GM12892 (cell line): ENCODE measurements around the gene CAMK2D.

Experiments used
- POLR2A ChIP-seq: IDR thresholded peaks from 2 replicates; pipeline ENCODE4 v1.6.1; 2011; ENCODE audit warnings: low read depth, low read length, control low read depth
- TAF1 ChIP-seq: IDR thresholded peaks from 2 replicates; pipeline ENCODE4 v1.6.1; 2011; ENCODE audit warnings: low read depth, mild to moderate bottlenecking, control low read depth, low read length, borderline replicate concordance

GRCh38 chr4:113587640-113588275, 173.8 kb downstream of the CAMK2D start:
- TF ChIP-seq POLR2A (no peak), TAF1 (no peak)
